Esophagus muscularis mucosa (tissue), 4 donors: ENCODE data around the gene GNA12. TPM values are rescaled to one million over a fixed set of nuclear protein-coding genes. Genes with fewer than 3 reads are reported as not detected.

Source experiments
- DNase-seq: peaks from one replicate; pipeline ENCODE4 v3.0.0-alpha.2; 2017; ENCODE audit errors: extremely low spot score
- H3K27ac ChIP-seq, 4 donors: fragments of 200-600 bp; sonication (generic); replicated peaks in 1 of 4; 1 replicate in 3 of 4; 2 replicates in 1 of 4; pipeline ENCODE4 v1.5.1; 2016 to 2019; ENCODE audit warnings: mild to moderate bottlenecking in 1 of 4
- H3K27me3 ChIP-seq, 4 donors: fragments of 200-600 bp; sonication (generic); one replicate each; pipeline versions ENCODE4 v1.5.1 to v1.6.0; 2016 to 2019
- H3K36me3 ChIP-seq, 4 donors: fragments of 200-600 bp; sonication (generic); one replicate each; pipeline ENCODE4 v1.5.1; 2016 to 2019
- H3K4me1 ChIP-seq, 4 donors: fragments of 200-600 bp; sonication (generic); one replicate each; pipeline ENCODE4 v1.5.1; 2016 to 2019
- H3K4me3 ChIP-seq, 4 donors: fragments of 200-600 bp; sonication (generic); 1 replicate in 2 of 4; 2 replicates in 2 of 4; pipeline ENCODE4 v1.5.1; 2016 to 2019; ENCODE audit warnings: mild to moderate bottlenecking in 4 of 4, moderate library complexity in 1 of 4
- H3K9me3 ChIP-seq, 4 donors: fragments of 200-600 bp; sonication (generic); 1 replicate in 3 of 4; 2 replicates in 1 of 4; pipeline ENCODE4 v1.5.1; 2016 to 2019
- EP300 ChIP-seq: sonication (generic); formaldehyde crosslinking; IDR thresholded peaks from one replicate; pipeline ENCODE4 v1.6.1; 2017; ENCODE audit warnings: antibody characterized with exemption
- POLR2A ChIP-seq: fragments of 450-650 bp; IDR thresholded peaks from one replicate; pipeline ENCODE4 v1.6.1; 2017; ENCODE audit warnings: antibody characterized with exemption, moderate library complexity, mild to moderate bottlenecking, low read depth
- POLR2AphosphoS5 ChIP-seq, 2 donors: sonication (generic); formaldehyde crosslinking; IDR thresholded peaks; one replicate each; pipeline ENCODE4 v1.6.1; 2017; ENCODE audit warnings: antibody characterized with exemption in 2 of 2
- WGBS: methylation state at CpG from one replicate; pipeline ENCODE4 v1.1.5; 2018; 5-methylcytosine and 5-hydroxymethylcytosine counted together
- intact Hi-C: fragments of 100-400 bp; cut with DNase I; formaldehyde crosslinking; loops from one replicate; pipeline ENCODE4 v1.15.1; 2023
- total RNA-seq, 4 donors: library from RNA; depleted of rRNA; stranded (reverse); fragments of >200 nt; gene quantifications; one replicate each; pipeline versions ENCODE4 v1.1.0 to v1.2.1, GENCODE V29; 2016
- TF ChIP-seq, protein P1 (sequence below), 3 experiments: fragments of 200-600 bp in 2 of 3; fragments of 450-650 bp in 1 of 3; sonication (generic) in 2 of 3; IDR thresholded peaks; one replicate each; pipeline ENCODE4 v1.5.1; 2017 to 2019; ENCODE audit warnings: antibody characterized with exemption in 3 of 3, mild to moderate bottlenecking in 2 of 3, moderate library complexity in 1 of 3

Gene GNA12
- total RNA-seq, 4 donors from 2014 or later: 25.3 to 61.8 (median 38.9) TPM

DNA sequence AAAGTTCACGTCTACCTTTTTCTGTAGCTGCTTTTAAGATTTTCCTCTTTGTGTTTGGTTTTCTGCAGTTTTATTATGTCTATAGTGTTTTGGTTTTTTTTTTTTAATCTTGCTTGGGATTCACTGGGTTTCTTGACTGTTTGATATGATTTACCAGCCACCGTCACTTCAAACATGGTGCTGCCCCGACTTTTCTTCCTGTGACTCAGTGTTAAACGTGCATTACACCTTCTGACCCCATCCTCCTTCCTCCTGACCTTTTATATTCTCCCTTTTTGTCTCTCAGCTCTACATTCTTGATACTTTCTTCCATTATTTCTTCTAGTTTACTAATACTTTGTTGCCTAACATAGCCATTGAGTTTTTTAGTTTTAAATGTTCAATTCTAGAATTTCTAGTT lies 61.5 kb downstream of the GNA12 start:
- WGBS: 87% methylated on average over 4 of the region's 4 CpGs
- H3K27ac ChIP-seq: no peak overlapping the region
- H3K36me3 ChIP-seq: peaks cover 0 to 9% (median under 1%) of the 10 kb centered on the region in 4 donors
- intact Hi-C loops: no loop called here
- TF ChIP-seq, protein P1, sequence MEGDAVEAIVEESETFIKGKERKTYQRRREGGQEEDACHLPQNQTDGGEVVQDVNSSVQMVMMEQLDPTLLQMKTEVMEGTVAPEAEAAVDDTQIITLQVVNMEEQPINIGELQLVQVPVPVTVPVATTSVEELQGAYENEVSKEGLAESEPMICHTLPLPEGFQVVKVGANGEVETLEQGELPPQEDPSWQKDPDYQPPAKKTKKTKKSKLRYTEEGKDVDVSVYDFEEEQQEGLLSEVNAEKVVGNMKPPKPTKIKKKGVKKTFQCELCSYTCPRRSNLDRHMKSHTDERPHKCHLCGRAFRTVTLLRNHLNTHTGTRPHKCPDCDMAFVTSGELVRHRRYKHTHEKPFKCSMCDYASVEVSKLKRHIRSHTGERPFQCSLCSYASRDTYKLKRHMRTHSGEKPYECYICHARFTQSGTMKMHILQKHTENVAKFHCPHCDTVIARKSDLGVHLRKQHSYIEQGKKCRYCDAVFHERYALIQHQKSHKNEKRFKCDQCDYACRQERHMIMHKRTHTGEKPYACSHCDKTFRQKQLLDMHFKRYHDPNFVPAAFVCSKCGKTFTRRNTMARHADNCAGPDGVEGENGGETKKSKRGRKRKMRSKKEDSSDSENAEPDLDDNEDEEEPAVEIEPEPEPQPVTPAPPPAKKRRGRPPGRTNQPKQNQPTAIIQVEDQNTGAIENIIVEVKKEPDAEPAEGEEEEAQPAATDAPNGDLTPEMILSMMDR (IDR thresholded peaks at IDR 0.05): no peak
- TF ChIP-seq POLR2A: no peak
- no peak overlapping the region for H3K4me3 ChIP-seq
- DNase-seq: no peak
- no peaks in the 10 kb centered on the region for H3K9me3 ChIP-seq
- no peaks in the 10 kb centered on the region for H3K27me3 ChIP-seq
- H3K4me1 ChIP-seq: peaks cover 14 to 26% (median 18%) of the 10 kb centered on the region in 4 donors

DNA sequence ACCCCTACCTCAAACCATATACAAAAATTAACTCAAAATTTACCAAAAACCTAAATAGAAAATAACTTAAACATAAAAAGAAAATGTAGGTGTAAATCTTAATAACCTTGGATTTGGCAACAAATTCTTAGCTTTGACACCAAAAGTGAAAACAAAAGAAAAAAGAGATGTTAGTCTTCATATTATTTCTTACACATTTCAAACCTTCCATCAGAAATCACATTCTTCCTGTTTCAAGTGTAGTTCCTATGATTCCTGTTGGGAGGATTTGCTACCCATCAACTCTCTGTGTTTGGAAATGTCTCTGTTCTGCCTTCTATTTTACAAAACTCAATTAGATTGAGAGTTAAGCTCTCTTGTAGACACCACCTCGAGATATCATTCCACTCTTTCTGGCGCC lies 62.0 kb downstream of the GNA12 start:
- intact Hi-C loops: no loop called here
- no peak overlapping the region for H3K4me3 ChIP-seq
- WGBS: 94% methylated on average over 2 of the region's 2 CpGs
- TF ChIP-seq POLR2AphosphoS5 (IDR thresholded peaks at IDR 0.05) (no peak), EP300 (no peak), POLR2A (no peak)
- TF ChIP-seq, protein P1 (IDR thresholded peaks at IDR 0.05): no peak
- peaks cover 14 to 23% (median 18%) of the 10 kb centered on the region in 4 donors for H3K4me1 ChIP-seq
- H3K27ac ChIP-seq: no peak overlapping the region
- peaks cover 0 to 9% (median 2%) of the 10 kb centered on the region in 4 donors for H3K36me3 ChIP-seq
- no peak for DNase-seq
- H3K9me3 ChIP-seq: no peaks in the 10 kb centered on the region
- H3K27me3 ChIP-seq: no peaks in the 10 kb centered on the region

DNA sequence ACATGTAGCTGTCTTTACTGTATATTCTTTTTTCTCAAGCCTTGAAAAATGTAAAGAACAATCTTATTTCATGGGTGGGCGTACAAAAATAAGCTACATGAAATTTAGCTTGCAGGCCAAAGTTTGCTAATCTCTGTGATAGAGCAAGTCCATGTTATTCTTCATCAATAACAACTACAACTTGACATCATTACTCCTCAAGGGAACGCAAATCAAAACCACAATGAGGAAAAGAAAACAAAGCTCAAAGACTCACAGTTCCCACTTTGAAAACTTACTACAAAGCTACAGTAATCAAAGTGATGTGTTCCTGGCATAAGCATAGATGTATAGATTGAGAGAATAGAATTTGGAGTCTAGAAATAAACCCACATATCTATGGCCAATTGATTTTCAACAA lies 62.5 kb downstream of the GNA12 start:
- Histone ChIP-seq H3K36me3 (peaks cover 0 to 10% (median 2%) of the 10 kb centered on the region in 4 donors), H3K4me3 (no peak overlapping the region), H3K4me1 (peaks cover 14 to 23% (median 18%) of the 10 kb centered on the region in 4 donors), H3K27ac (no peak overlapping the region), H3K27me3 (no peaks in the 10 kb centered on the region), H3K9me3 (no peaks in the 10 kb centered on the region)
- DNase-seq: no peak
- intact Hi-C loops: no loop called here
- TF ChIP-seq POLR2A (no peak), POLR2AphosphoS5 (IDR thresholded peaks at IDR 0.05) (no peak), EP300 (no peak)
- TF ChIP-seq, protein P1 (IDR thresholded peaks at IDR 0.05): no peak
- 87% methylated on average over 2 of the region's 2 CpGs for WGBS

DNA sequence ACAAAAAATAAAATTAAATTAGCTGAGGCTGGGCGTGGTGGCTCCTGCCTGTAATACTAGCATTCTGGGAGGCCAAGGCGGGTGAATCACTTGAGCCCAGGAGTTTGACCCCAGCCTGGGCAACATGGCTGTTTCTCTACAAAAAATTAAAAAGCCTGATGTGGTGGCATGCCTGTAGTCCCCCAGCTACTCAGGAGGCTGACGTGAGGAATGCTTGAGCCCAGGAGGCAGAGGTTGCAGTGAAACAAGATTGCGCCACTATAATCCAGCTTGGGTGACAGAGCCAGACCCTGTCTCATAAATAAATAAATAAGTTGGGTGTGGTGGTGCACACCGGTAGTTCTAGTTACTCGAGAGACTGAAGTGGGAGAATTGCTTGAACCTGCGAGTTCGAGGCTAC lies 65.1 kb downstream of the GNA12 start:
- TF ChIP-seq EP300: no peak
- TF ChIP-seq, protein P1 (IDR thresholded peaks at IDR 0.05): no peak
- WGBS: 85% methylated on average over 8 of the region's 8 CpGs
- H3K9me3 ChIP-seq: no peaks in the 10 kb centered on the region
- peaks cover under 1 to 4% (median under 1%) of the 10 kb centered on the region in 4 donors for H3K4me1 ChIP-seq
- DNase-seq: no peak
- H3K27ac ChIP-seq: no peak overlapping the region
- H3K4me3 ChIP-seq: no peak overlapping the region
- H3K36me3 ChIP-seq: peaks cover 0 to 11% (median 2%) of the 10 kb centered on the region in 4 donors
- intact Hi-C loops: no loop called here
- H3K27me3 ChIP-seq: no peaks in the 10 kb centered on the region

DNA sequence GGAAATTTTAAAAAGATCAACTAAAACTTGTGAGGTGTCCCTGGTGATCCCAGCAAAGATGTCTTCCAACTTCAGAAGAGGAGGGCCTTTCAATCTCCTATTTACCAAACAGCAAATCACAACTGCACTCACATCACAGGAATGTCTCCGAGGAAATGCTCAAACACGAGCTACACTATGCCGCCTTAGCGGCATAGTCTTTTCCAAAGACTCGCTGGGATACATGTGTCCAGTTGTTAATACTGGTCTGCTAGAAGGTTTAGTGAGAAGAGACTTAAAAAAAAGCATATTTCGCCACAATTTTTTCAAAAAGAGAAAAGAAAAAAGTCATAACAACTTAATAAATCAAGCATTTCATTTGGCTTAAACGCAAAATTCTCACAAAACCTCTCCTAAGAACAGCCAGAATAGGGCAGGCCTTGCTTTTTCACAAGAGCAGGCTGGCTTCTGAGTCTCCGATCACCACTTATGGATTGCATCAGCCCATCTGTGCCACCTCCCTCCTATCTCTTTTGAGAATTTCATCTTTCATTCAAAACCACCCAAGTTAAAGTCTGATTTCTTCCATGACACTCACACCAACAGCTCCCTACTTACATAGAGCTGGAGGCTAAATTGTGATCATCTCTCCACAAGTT lies 66.1 kb downstream of the GNA12 start:
- Histone ChIP-seq H3K36me3 (peaks cover 0 to 15% (median 2%) of the 10 kb centered on the region in 4 donors), H3K4me1 (no peaks in the 10 kb centered on the region), H3K4me3 (no peak overlapping the region), H3K9me3 (no peaks in the 10 kb centered on the region), H3K27me3 (no peaks in the 10 kb centered on the region), H3K27ac (no peak overlapping the region)
- intact Hi-C loops: no loop called here
- WGBS: 93% methylated on average over 8 of the region's 8 CpGs
- no peak for TF ChIP-seq POLR2A
- no peak for TF ChIP-seq EP300
- TF ChIP-seq, protein P1 (IDR thresholded peaks at IDR 0.05): no peak
- TF ChIP-seq POLR2AphosphoS5 (IDR thresholded peaks at IDR 0.05): no peak
- DNase-seq: no peak
